Pons (tissue), 1 donor: ENCODE data around the gene OR10P1.

Experiments
- DNase-seq: peaks from one replicate; pipeline ENCODE4 v3.0.0-alpha.2; 2016; ENCODE audit warnings: low spot score

The OR10P1 gene

DNA sequence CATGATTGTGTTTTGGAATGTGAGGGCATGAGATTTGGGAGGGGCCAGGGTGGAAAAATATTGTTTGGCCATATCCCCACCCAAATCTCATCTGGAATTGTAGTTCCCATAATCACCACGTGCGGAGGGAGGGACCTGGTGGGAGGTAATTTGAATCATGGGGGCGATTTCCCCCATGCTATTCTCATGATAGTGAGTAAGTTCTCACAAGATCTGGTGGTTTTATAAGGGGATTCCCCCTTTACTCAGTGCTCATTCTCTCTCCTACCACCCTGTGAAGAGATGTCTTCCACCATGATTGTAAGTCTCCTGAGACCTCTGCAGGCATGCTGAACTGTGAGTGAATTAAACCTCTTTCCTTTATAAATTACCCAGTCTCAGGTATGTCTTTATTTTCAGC lies 15.7 kb downstream of the OR10P1 start:
- no peak for DNase-seq

DNA sequence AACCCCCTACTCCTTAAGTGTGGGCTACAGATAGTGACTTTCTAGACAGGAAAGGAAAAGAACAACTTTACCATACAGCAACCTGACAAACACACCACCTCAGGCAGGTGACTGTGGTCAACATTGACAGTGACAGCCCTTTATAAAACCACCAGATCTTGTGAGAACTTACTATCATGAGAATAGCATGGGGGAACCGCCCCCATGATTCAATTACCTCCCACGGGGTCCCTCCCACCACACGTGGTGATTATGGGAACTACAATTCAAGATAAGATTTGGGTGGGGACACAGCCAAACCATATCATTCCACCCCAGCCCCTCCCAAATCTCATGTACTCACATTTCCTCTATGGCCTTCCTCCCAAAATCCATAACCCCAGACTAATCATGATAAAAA lies 16.3 kb downstream of the OR10P1 start:
- DNase-seq = no peak

DNA sequence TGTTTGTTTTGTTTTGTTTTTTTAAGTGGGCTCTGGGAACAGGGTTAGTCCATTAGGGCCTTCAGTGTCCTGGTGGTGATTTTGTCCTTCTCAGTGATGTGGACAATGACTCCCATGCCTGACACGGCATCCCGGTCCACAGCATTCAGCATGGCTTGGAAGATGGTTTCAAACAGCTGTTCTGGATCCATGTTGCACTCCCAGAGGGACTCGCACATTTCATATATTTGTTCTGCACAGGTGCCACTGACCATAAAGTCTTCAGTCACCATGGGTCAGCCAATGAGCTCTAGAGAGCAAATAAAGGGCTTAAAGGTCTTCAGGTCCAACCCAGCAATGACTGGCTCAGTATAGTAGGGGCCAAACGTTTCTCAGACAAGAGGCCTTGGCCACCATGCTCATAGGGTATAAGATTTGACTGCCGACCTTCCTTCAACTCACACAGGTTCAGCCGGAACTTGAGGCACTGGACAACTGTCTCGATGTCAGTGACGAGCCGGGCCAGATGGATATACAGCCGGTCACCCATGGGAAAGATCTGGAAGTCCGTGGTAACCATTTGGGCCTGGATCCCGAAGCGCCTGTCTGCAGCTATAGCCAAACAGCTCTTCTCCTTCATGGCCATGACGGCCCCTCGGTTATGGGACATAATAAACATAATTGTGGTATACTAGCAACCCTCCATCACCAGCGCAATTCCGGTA lies 18.0 kb downstream of the OR10P1 start:
- no peak for DNase-seq

DNA sequence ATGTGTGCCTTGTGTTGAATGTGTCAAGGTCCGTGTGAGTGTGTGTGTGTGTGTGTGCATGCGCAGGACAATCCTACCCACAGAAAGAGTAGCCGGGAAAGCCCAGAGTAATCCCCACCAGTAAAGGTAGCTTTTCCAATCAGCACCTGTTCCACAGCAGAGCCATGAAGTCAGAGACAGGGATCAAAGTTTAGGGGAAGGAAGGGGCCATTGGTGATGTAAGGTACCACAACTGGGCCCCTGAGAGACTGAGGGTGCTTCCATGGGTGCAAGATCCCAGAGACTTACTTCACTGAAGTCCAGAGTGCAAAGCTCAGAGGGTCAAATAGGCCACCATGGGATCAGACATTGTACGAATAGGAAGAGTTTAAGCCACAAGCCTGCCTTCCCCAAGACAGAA lies 20.5 kb downstream of the OR10P1 start:
- no peak for DNase-seq

DNA sequence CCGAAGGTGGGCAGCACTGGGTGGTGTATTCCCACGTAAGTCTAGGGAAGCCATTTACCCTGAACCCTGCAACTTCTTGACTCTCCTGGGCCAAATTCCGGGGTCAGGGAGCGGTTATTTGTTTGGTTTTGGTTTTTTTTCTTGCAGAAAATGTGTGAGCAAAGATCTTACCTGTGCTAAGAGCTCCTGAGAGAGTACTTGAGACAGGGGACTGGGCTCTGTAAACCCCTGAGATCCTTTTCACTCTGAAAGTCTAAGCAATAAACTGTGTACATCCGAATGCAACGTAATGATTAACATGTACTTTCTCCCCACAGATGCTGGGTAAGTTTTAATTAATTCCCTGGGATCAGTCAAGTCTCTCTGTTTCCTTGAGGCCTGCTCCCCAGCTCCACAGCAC lies 21.5 kb downstream of the OR10P1 start:
- no peak for DNase-seq

DNA sequence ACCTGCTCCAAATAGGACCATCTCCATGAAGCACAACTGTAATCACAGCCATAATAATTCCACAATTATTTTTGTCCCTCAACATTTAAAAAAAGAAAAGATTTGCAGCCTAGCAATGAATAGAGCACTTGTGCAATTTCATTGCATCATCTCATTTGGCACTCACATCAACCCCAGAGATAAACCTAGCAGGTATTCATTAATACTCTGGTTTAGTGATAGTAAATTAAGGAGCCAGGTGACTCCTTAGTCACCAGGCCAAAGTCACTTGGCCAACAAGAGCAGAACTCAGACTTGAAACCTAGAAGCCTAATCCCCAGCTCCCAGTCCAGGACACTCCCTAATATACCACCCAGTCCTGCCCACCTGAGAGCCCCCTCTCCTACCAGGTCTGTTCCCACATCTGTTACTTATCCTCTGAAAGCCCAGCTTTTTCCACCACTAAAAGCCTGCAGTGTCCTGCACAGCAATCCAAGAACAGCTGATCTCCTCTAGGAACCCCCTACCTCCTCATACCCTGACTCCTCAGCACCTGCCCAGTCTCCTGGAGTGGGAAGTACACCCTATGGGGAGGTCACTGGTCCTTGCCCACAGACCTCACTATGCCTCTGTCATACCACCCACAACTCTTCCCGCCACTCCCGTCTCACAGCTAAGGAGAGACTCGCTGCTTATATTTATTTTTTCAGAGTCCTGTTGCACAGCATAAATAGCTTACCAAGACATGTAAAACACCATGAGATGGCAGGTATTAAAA lies 22.1 kb downstream of the OR10P1 start:
- no peak for DNase-seq

DNA sequence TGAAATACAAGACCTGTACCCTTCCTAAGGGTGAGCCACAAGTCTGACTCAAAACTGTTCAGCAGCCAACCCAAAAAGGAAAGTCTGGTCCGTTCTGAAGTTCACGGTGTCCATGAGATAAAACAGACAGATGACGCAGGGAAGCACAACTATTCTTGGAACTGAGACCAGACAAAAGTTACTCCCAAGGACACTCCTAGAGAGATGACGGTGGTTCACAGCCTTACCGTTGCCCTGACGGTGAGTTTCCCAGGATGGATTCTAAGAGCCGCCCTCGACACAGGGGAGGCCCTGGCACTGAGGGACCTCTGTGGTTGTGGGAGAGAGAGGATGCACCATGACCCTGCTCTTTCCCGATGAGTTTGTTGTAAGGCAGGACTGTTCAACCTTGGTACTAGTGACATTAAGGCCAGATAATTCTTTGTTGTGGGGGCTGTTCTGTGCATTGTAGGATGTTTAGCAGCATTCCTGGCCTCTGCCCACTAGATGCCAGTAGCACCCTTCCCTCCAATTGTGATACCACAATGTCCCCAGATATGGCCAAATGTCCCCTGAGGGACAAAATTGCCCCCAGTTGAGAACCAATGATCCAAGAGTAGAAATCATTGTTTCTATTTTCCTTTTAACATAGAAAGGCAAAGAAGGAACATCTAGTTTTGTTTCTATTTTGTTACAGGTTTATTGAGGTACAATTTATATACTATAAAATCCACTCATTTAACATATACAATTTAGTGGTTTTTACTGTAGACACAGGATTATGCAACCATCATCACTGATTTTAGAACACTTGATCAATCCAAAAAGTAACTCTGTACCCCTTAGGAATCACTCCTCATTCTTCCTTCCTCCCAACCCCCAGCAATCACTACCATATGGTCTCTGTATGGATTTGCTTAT lies 23.0 kb downstream of the OR10P1 start:
- DNase-seq = peak; percentile 40

DNA sequence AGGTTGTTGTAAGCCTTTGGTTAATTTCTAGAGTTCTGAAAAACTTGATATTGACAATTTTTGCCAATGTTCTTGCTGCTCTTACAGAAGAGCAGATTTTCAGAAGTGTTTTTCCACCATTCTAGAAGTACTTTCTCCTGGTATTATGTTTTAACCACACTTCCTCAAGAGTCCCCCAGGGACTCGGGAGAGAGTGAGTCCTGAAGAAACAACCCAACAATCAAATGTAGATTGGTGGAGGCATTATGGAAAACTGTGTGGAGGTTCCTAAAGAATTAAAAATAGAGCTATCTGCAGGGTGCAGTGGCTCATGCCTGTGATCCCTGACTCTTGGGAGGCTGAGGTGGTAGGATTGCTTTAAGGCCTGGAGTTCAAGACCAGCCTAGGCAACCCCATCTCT lies 26.7 kb downstream of the OR10P1 start:
- DNase-seq = no peak

DNA sequence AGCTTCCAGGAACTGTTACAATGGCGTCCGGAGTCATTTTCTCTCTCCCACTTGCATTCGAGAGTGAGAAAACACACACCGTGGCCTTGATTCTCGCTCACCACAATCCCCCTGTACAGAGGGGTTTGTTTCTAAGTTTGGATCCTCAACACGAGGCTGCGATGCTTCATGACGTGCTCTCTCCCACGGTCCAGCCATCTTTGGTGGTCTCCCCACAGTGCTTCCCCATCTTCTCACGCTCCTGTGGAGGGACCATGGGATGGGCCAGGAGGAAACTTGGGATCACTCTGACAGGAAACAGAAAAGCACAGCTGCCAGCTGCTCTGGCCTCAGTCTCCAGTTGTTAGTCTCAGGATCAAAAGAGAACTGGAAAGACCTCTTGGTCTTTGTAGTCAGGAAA lies 28.1 kb downstream of the OR10P1 start:
- no peak for DNase-seq

DNA sequence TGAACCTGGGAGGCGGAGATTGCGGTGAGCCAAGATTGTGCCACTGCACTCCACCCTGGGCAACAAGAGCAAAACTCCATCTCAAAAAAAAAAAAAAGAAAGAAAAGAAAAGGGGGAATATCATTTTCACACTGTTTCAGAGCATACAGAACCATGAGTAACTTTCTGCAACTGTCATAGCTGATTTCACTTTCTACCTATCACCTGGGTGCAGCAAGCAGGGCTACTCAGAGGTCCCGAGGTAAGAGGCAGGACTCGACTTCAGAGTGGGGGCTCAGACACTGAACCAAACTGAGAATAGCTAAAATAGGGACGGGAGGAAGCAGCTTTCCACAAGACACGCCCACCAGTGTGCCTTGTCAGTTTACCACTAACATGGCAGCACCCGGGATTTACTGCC lies 29.8 kb downstream of the OR10P1 start:
- DNase-seq = no peak

DNA sequence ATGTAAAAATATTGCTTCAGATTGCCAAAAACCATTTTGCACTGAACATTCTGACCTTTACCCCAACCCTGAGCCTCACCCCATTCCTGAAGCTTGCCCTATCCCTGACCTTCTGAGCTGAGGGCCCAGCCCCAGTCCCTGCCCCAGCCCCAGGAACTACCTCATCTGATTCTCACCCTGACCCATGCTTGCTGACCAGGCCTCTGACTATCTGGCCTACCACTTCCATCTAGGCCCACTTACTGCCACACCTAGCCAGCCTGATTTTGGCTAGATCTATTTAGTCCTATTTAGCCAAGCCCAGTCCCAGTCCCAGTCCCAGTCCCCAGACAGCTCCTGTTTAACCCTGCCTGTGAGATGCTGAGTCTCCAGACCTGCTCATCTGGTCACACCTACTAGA lies 33.6 kb downstream of the OR10P1 start:
- no peak for DNase-seq

DNA sequence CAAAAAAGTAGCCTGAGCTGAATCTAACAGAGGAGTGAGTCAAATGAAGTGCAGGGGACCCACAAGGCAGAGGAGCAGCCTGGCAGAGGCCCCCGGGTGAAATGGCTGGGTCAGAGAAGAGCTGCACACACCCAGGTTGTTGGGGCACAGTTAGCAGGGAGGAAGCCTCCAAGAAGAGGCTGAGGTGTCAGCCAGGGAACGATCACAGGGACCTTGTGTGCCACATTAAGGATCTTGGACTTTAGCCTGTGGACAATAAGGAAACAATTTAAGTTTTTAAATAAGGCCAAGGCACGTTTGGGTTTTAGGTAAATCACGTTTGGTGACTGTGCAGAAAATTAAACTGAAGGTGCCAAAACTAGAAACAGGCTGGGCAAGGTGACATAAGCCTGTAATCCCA lies 35.1 kb downstream of the OR10P1 start:
- DNase-seq = no peak

DNA sequence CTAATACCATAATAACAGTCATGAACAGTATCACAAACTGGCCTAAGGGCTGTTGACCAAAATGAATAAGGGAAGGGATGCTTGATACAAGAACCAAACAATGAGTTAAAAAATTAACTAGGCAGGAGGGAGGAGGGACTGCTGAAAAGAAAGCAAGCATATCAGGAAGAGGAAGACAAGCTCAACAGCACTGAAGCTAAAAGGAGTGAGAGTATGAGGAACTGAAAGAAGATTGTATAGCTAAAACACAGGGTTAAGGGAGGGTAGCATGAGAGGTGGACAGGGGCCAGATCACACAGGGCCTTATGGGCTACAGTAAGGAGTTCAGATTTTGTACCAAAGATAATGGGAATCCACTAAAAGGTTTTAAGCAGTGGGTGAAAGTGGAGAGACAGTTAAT lies 36.9 kb downstream of the OR10P1 start:
- DNase-seq = peak; percentile 66

DNA sequence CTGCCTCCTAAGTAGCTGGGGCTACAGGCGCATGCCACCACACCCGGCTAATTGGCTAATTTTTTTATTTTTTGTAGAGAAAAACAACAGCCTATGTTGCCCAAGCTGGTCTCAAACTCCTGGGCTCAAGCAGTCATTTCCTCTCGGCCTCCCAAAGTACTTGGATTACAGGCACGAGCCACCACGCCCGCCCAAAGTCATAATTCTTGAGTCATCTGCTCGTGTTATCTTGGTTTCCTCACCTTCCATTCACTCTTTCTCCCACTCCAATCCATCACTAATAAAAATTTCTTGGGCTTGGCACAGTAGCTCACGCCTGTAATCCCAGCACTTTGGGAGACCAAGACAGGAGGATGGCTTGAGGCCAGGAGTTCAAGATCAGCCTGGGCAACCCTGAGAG lies 39.0 kb downstream of the OR10P1 start:
- no peak for DNase-seq

DNA sequence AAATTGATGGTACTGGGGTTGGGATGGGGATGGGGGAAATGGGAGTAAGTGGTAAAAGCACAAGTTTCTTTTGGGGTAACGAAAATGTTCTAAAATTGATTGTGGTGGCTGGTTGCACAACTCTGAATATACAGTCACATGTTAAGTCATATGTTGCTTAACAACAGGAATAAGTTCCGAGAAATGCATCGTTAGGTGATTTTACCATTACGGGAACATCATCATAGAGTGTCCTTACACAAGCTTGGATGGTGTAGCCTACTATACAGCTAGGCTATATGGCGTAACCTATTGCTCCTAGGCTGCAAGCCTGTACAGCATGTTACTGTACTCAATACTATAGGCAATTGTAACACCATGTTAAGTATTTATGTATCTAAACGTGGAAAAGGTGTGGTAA lies 40.0 kb downstream of the OR10P1 start:
- DNase-seq = peak; percentile 30

DNA sequence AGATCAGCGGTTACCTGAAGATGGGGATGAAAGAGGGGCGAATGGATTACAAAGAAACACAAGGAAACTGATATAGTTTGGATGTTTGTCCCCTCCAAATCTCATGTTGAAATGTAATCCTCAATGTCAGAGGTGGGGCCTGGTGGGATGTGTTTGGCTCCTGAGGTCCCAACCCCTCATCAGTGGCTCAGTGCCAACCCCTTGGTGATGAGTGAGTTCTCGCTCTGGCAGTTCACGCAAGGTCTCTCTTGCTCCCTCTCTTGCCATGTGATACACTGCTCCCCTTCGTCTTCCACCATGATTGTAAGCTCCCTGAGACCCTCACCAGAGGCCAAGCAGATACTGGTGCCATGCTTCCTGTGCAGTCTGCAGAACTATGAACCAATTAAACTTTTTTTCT lies 43.0 kb downstream of the OR10P1 start:
- no peak for DNase-seq

DNA sequence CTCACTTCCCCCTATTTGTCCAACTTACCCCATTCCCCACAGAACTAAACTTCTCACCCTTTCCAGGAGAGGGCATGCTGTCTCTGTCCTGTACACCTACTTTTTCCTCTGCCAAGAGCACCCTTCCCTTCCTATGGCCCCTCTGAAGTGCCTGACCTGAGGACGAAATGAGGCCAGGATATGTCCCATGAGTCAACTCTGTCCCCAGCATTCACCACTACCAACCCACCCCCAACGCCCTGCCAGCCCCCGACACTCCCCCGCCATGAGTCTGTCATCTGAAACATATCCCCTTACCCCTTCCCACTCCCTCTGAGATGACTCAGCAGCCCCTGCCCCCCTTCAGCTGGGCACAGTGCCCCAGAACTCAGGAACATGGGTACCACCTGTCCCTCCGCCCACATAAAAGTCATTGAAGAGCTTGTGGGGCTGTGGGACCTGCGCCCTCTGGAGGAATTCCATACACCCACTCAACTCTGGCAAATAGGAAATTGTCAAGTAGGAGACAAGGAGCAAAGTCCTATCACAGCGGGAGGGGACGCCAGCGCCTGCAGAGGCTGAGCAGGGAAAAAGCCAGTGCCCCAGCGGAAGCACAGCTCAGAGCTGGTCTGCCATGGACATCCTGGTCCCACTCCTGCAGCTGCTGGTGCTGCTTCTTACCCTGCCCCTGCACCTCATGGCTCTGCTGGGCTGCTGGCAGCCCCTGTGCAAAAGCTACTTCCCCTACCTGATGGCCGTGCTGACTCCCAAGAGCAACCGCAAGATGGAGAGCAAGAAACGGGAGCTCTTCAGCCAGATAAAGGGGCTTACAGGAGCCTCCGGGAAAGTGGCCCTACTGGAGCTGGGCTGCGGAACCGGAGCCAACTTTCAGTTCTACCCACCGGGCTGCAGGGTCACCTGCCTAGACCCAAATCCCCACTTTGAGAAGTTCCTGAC lies 44.7 kb downstream of the OR10P1 start:
- peak; percentile 22 for DNase-seq

DNA sequence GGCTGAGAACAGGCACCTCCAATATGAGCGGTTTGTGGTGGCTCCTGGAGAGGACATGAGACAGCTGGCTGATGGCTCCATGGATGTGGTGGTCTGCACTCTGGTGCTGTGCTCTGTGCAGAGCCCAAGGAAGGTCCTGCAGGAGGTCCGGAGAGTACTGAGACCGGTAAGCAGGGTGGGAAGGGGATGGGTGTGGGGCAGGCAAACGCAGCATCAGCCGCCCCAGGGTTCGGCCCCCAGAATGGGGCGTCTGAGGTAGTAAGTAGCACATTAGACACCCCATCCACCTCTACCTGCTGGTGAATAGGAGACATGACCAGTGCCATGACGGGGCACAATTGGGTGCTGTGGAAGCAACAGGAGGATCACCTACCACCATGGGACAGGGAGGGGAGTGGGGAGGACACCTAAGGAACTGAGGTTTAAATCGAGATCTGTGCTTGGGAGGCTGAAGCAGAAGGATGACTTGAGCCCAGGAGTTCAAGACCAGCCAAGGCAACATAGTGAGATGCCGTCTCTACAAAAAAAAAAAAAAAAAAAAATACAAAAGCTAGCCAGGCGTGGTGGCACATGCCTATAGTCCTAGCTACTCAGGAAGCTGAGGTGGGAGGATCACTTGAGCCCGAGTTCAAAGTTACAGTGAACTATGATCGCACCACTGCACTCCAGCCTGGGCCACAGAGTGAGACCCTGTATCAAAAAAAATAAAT lies 45.5 kb downstream of the OR10P1 start:
- no peak for DNase-seq

DNA sequence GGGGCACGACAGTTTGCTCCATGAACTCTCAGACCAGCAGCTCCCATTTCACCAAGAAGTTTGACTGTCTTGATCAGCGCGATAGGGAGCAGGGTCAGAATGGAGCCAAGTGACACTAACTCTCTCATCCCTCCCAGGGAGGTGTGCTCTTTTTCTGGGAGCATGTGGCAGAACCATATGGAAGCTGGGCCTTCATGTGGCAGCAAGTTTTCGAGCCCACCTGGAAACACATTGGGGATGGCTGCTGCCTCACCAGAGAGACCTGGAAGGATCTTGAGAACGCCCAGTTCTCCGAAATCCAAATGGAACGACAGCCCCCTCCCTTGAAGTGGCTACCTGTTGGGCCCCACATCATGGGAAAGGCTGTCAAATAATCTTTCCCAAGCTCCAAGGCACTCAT lies 47.0 kb downstream of the OR10P1 start:
- DNase-seq = no peak

DNA sequence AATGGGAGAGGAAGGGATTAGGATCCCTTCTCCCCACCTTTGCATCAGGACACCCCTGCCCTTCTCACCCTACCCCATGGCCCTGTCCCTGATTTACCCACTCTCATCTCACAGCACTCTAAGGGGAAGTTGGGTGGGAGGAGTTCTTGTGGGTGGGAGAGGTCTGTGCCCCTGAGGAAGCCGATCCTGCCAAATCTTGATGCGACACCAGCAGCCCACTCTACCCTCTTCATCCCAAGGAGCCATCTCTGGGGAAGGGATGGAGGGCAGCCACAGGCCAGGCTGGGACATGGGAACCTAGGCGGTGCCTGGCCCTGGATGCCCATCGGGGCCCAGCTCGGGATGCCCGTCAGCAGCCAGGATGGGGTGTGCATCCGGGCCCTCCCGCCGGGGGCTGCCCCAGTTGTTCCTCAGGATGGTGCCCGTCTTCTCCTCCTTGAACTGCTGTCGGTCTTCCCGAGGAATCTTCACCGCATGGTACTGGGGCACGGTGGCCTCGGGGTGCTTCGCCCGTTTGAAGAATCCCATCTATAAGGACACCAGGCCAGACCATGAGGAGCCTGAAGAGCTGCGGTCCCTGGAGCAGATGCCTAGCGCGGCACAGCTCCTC lies 48.2 kb downstream of the OR10P1 start:
- DNase-seq = no peak

DNA sequence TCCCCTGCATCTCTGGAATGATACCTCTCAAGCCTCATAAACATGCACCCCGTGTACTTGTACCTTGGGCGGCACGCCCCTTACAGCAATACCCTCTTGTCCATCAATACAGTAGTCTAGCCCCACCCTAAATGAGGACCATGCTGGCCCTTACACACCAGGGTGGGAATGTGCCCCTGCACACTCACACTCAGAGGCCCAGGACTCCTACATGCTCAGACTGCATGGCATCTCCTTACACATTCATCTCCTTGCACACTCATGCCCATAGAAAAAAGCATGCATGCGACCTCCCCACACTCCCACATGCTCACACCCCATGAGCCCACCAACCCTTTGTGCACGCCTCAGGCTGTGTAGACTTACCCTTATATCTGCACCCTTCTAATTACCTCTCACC lies 49.0 kb downstream of the OR10P1 start:
- no peak for DNase-seq
